ENCODE data around the gene OXGR1. TPM values are rescaled to one million over a fixed set of nuclear protein-coding genes. Genes with fewer than 3 reads are reported as not detected.

OXGR1 gene
- total RNA-seq, 1 donor, result not detected

DNA sequence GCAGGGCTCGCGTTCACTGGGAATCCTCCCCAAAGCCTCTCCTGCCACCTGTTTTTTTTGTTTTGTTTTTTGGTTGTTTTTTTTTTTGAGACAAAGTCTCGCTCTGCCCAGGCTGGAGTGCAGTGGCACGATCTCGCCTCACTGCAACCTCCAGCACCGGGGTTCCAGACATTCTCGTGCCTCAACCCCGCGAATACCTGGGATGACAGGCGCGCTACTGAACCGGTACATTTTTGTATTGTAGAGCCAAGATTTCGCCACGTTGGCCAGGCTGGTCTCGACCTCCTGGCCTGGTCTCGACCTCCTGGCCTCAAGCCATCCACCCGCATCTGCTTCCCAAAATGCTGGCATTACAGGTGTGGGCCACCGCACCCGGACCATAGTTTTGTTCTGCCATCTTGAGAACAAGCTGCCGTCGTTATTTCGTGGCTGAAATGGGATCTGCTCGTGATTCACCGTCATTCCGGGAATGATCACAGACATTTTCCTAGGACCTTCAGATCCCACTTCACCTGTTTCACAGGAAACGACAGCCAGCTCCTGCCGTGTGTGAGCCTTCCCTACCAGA, 46.8 kb downstream of the OXGR1 start:
- no peak for DNase-seq (ENCODE audit: low read depth)
- TF ChIP-seq, protein P1, sequence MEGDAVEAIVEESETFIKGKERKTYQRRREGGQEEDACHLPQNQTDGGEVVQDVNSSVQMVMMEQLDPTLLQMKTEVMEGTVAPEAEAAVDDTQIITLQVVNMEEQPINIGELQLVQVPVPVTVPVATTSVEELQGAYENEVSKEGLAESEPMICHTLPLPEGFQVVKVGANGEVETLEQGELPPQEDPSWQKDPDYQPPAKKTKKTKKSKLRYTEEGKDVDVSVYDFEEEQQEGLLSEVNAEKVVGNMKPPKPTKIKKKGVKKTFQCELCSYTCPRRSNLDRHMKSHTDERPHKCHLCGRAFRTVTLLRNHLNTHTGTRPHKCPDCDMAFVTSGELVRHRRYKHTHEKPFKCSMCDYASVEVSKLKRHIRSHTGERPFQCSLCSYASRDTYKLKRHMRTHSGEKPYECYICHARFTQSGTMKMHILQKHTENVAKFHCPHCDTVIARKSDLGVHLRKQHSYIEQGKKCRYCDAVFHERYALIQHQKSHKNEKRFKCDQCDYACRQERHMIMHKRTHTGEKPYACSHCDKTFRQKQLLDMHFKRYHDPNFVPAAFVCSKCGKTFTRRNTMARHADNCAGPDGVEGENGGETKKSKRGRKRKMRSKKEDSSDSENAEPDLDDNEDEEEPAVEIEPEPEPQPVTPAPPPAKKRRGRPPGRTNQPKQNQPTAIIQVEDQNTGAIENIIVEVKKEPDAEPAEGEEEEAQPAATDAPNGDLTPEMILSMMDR (IDR thresholded peaks at IDR 0.05; ENCODE audit: insufficient read depth, low read depth, low read length), result no peak
- no peak overlapping the region for H3K4me3 ChIP-seq (ENCODE audit: low read depth, low read length)

DNA sequence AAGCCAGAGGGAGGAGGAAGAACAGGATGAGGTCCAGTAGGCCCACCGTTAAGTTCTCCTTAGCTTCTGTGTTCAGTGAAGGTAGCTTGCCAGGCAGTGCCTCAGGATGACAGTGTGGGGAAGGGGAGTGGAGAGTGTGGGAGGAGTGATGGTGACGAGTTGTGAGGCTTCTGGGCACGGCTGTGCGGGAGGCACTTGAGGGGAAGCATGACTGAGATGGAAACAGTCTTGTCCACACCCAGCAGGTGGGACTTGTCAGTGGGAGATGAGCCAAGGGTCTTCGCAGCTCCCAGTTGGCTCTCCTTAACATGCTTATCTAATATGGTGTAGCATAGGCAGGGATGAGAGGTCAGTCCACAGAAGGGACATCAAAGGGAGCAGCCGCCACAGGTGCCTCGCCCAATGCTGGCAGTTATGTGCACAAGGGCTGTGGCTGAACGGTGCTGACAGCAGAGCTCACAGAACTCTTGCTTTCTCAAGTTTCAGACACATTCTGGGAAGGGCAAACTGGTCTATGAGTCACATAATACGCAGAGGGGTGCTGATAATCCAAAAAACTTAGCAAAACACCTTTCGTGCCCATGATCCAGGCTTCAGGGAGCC, 47.5 kb downstream of the OXGR1 start:
- DNase-seq (ENCODE audit: low read depth), result no peak
- H3K4me3 ChIP-seq (ENCODE audit: low read depth, low read length), result no peak overlapping the region
- TF ChIP-seq, protein P1 (IDR thresholded peaks at IDR 0.05; ENCODE audit: insufficient read depth, low read depth, low read length), result no peak

DNA sequence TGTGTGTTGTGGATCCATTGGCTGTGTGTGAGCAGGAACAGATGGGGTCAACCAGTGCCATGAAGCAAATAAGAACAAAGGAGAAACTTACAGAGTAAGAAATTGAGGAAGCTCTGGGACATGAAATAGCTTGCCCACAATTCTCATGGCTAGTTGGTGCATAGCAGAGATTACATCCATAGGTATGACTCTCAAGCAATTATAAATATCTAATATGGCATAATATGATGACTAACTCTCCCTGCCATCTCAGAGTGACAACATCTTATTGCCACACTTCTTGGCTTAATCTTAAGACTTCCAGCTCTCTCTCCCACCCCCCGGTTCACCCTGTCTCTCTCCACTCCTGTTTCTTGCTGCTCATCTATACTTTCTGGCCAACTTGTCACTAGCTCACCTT, 53.3 kb downstream of the OXGR1 start:
- H3K4me3 ChIP-seq (ENCODE audit: low read depth, low read length), result no peak overlapping the region
- no peak for DNase-seq (ENCODE audit: low read depth)
- TF ChIP-seq, protein P1 (IDR thresholded peaks at IDR 0.05; ENCODE audit: insufficient read depth, low read depth, low read length), result no peak

DNA sequence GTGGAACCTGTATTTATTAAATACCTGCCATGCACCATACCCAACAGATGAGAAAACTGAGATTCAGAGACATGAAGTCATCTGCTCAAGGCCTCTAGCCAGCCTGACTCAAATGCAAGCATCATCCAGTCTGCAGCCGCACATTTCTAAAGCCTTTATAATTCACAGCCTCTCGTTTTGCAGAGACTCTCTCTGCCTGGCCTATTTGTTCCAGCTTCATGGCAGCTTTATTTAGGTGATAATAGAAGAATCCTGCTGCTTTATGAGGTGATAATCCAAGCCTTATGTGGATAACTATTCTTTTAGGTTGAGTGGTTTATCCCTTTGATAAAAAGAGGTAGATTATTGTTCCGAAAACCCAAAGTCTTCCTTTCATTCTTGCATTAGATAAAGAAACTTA, 58.4 kb downstream of the OXGR1 start:
- DNase-seq (ENCODE audit: low read depth), result no peak
- no peak overlapping the region for H3K4me3 ChIP-seq (ENCODE audit: low read depth, low read length)
- TF ChIP-seq, protein P1 (IDR thresholded peaks at IDR 0.05; ENCODE audit: insufficient read depth, low read depth, low read length), result no peak

Small RNA genes within 50 kb of the gene (small RNA-seq; reads per million reads assigned to genes)
- not detected for gene RN7SKP7

Other genes starting within 250 kb of the OXGR1 start
- 70.5 and 120 TPM in 2 replicates for gene MBNL2, start 227.9 kb upstream of the OXGR1 start, total RNA-seq

Measured in fibroblast of villous mesenchyme (primary cell).